ENCODE measurements around the gene ZNF688. TPM values are rescaled to one million over a fixed set of nuclear protein-coding genes. Genes with fewer than 3 reads are reported as not detected.

The ZNF688 gene
- total and polyA plus RNA-seq, 4 donors = 8.6 to 23.3 (median 16.5) TPM

- no peak overlapping the region for H3K9ac ChIP-seq (ENCODE audit: insufficient read depth in 1 of 2, low read length in 2 of 2)
- DNase-seq = no peak
Observed at GRCh38 chr16:30528799-30529457, 42.6 kb downstream of the ZNF688 start.

GRCh38 chr16:30527635-30528178 is 43.8 kb downstream of the ZNF688 start:
- no peaks in the 10 kb centered on the region for H3K9me3 ChIP-seq (ENCODE audit: control insufficient read depth in 4 of 4, insufficient read depth in 3 of 4, low read length in 3 of 4)
- DNase-seq (peak in 1 of 3 donors; percentile 55), ATAC-seq (ENCODE audit: insufficient read depth, low FRiP score) (no peak)
- peaks cover 0 to 12% (median 7%) of the 10 kb centered on the region in 4 donors for H3K36me3 ChIP-seq (ENCODE audit: control insufficient read depth in 4 of 4, insufficient read depth in 4 of 4, low read length in 4 of 4)
- H3K9ac ChIP-seq (ENCODE audit: insufficient read depth in 1 of 2, low read length in 2 of 2) = peak overlapping the region; percentile 59 to 95
- H3K27ac ChIP-seq (ENCODE audit: low read depth in 1 of 2, low read length in 1 of 2) = peak overlapping the region; percentile 74 to 99
- no peaks in the 10 kb centered on the region for H3K27me3 ChIP-seq (ENCODE audit: control insufficient read depth in 3 of 3, insufficient read depth in 3 of 3, low read length in 2 of 3)
- 5 to 8% methylated on average over 14 of the region's 14 CpGs for WGBS, 2 donors
- no peak for TF ChIP-seq CTCF (IDR thresholded peaks at IDR 0.05; ENCODE audit: control extremely low read depth, extremely low read depth)
- H3K4me1 ChIP-seq (ENCODE audit: control insufficient read depth in 5 of 5, insufficient read depth in 5 of 5, low read length in 5 of 5) = peaks cover 0 to 17% (median 7%) of the 10 kb centered on the region in 5 donors
- H3K4me3 ChIP-seq = no peak overlapping the region

More at GRCh38 chr16:30528799-30529457, 42.6 kb downstream of the ZNF688 start:
- TF ChIP-seq CTCF (IDR thresholded peaks at IDR 0.05; ENCODE audit: control extremely low read depth, extremely low read depth) = no peak
- Histone ChIP-seq H3K27me3 (ENCODE audit: control insufficient read depth in 3 of 3, insufficient read depth in 3 of 3, low read length in 2 of 3) (no peaks in the 10 kb centered on the region), H3K36me3 (ENCODE audit: control insufficient read depth in 4 of 4, insufficient read depth in 4 of 4, low read length in 4 of 4) (peaks cover 0 to 15% (median 7%) of the 10 kb centered on the region in 4 donors), H3K4me3 (no peak overlapping the region), H3K4me1 (ENCODE audit: control insufficient read depth in 5 of 5, insufficient read depth in 5 of 5, low read length in 5 of 5) (peaks cover 0 to 26% (median 8%) of the 10 kb centered on the region in 5 donors), H3K9me3 (ENCODE audit: control insufficient read depth in 4 of 4, insufficient read depth in 3 of 4, low read length in 3 of 4) (no peaks in the 10 kb centered on the region), H3K27ac (ENCODE audit: low read depth in 1 of 2, low read length in 1 of 2) (no peak overlapping the region)
- 78 to 83% methylated on average over 4 of the region's 4 CpGs for WGBS, 2 donors
- no peak for ATAC-seq (ENCODE audit: insufficient read depth, low FRiP score)

GRCh38 chr16:30526823-30527634 is 44.5 kb downstream of the ZNF688 start:
- H3K27ac ChIP-seq (ENCODE audit: low read depth in 1 of 2, low read length in 1 of 2) = peak overlapping the region; percentile 99 to 100
- no peaks in the 10 kb centered on the region for H3K9me3 ChIP-seq (ENCODE audit: control insufficient read depth in 4 of 4, insufficient read depth in 3 of 4, low read length in 3 of 4)
- TF ChIP-seq CTCF (IDR thresholded peaks at IDR 0.05; ENCODE audit: control extremely low read depth, extremely low read depth) = no peak
- no peaks in the 10 kb centered on the region for H3K27me3 ChIP-seq (ENCODE audit: control insufficient read depth in 3 of 3, insufficient read depth in 3 of 3, low read length in 2 of 3)
- H3K36me3 ChIP-seq (ENCODE audit: control insufficient read depth in 4 of 4, insufficient read depth in 4 of 4, low read length in 4 of 4) = peaks cover 0 to 8% (median 6%) of the 10 kb centered on the region in 4 donors
- DNase-seq (peak; percentile 99), ATAC-seq (ENCODE audit: insufficient read depth, low FRiP score) (peak; percentile 88)
- H3K4me3 ChIP-seq = peak overlapping the region; percentile 83
- peak overlapping the region; percentile 59 to 95 for H3K9ac ChIP-seq (ENCODE audit: insufficient read depth in 1 of 2, low read length in 2 of 2)
- 0 to 1% methylated on average over 56 to 79 of the region's 79 CpGs for whole genome bisulfite sequencing, 2 donors
- H3K4me1 ChIP-seq (ENCODE audit: control insufficient read depth in 5 of 5, insufficient read depth in 5 of 5, low read length in 5 of 5) = peaks cover 0 to 17% (median 7%) of the 10 kb centered on the region in 5 donors

Measured in lung (tissue), 12 donors.